ENCODE measurements around the gene DMAC2L.

DMAC2L gene

GRCh38 chr14:50311972-50312733 is at the start of gene DMAC2L, which contains the start of gene L2HGDH:
Gene DMAC2L, plus strand, starts transcription at chr14:50312324. Its CDS starts 9,164 bp downstream, at chr14:50321488.
Gene L2HGDH, minus strand, starts transcription at chr14:50312229. Its CDS starts 79 bp downstream, at chr14:50312150.
- peak; percentile 41 for TF ChIP-seq CTCF (conservative IDR thresholded peaks at IDR 0.05)
- peak within 1 kb of the TSS; percentile 88 for H3K27ac ChIP-seq

GRCh38 chr14:50262865-50263264 is 49.3 kb upstream of the DMAC2L start:
- H3K27ac ChIP-seq: no peak overlapping the region
- no peak for TF ChIP-seq CTCF (conservative IDR thresholded peaks at IDR 0.05)

GRCh38 chr14:50263321-50263720 is 48.8 kb upstream of the DMAC2L start:
- H3K27ac ChIP-seq: no peak overlapping the region
- TF ChIP-seq CTCF (conservative IDR thresholded peaks at IDR 0.05): no peak

GRCh38 chr14:50265029-50265428 is 47.1 kb upstream of the DMAC2L start:
- H3K27ac ChIP-seq: no peak overlapping the region
- TF ChIP-seq CTCF (conservative IDR thresholded peaks at IDR 0.05): no peak

- TF ChIP-seq CTCF (conservative IDR thresholded peaks at IDR 0.05): no peak
- no peak overlapping the region for H3K27ac ChIP-seq
These were observed 41.2 kb upstream of the DMAC2L start for GRCh38 chr14:50270932-50271331.

- no peak overlapping the region for H3K27ac ChIP-seq
- TF ChIP-seq CTCF (conservative IDR thresholded peaks at IDR 0.05): no peak
These were observed 39.6 kb upstream of the DMAC2L start for GRCh38 chr14:50272498-50272897.

GRCh38 chr14:50285861-50286260 is 26.3 kb upstream of the DMAC2L start:
- no peak overlapping the region for H3K27ac ChIP-seq
- no peak for TF ChIP-seq CTCF (conservative IDR thresholded peaks at IDR 0.05)
